GM12878 (cell line): ENCODE measurements around the gene ZNF672. TPM values are rescaled to one million over a fixed set of nuclear protein-coding genes. Genes with fewer than 3 reads are reported as not detected.

Experiments
- ATAC-seq: fragments of 200-7000 bp; cut with Tn5 transposase; 3 replicates; pipeline ENCODE4 v1.9.1; 2020; ENCODE audit warnings: mild to moderate bottlenecking, moderate library complexity
- BruUV-seq: library from RNA; stranded (reverse); fragments of 400-500 nt; replicated peaks from 2 replicates; lab custom pipeline; 2021; lab: Mats Ljungman, UMichigan
- CTCF ChIA-PET: fragments of 300-600 bp; sonication (Branson Sonifier 250); formaldehyde crosslinking; extraction: SDS; loops from one replicate; lab custom pipeline; 2021; ENCODE audit warnings: inconsistent platforms; lab: Yijun Ruan, JAX
- POLR2A ChIA-PET: fragments of 350-600 bp; formaldehyde crosslinking; extraction: SDS; loops from one replicate; lab custom pipeline; 2021; ENCODE audit warnings: inconsistent platforms; lab: Charles Lee
- RAD21 ChIA-PET: fragments of 300-600 bp; sonication (Branson Sonifier 250); formaldehyde crosslinking; loops from one replicate; lab custom pipeline; 2023; ENCODE audit warnings: antibody characterized with exemption; ENCODE audit not compliant: unreplicated experiment; lab: Charles Lee
- SMC1A ChIA-PET: fragments of 300-600 bp; sonication (Branson Sonifier 250); formaldehyde crosslinking; loops from one replicate; lab custom pipeline; 2023; ENCODE audit not compliant: unreplicated experiment, uncharacterized antibody; lab: Charles Lee
- DNase-seq: peaks from one replicate; pipeline ENCODE4 v3.0.0-alpha.2; 2011; ENCODE audit warnings: low read depth, low spot score
- FAIRE-seq: peaks from 3 replicates; lab custom pipeline; 2011; peaks lifted over from hg19 to GRCh38; lab: Jason Lieb, UNC
- H2AFZ ChIP-seq: 2 replicates; pipeline ENCODE4 v1.6.0; 2011; ENCODE audit warnings: low read depth, low read length, control low read depth; ENCODE audit not compliant: control insufficient read depth
- H3K27ac ChIP-seq: 2 replicates; pipeline ENCODE4 v1.5.1; 2011; ENCODE audit warnings: control low read depth; ENCODE audit not compliant: control insufficient read depth, insufficient read depth
- H3K27me3 ChIP-seq, 2 experiments: replicated peaks in 1 of 2; 2 replicates each; pipeline versions ENCODE4 v1.6.0 to v1.6.1; 2011; ENCODE audit warnings: low read length in 1 of 2; ENCODE audit not compliant: control insufficient read depth in 2 of 2, insufficient read depth in 2 of 2
- H3K36me3 ChIP-seq, 2 experiments: 2 replicates each; pipeline ENCODE4 v1.5.1; 2011; ENCODE audit warnings: low read length in 1 of 2; ENCODE audit not compliant: control insufficient read depth in 2 of 2, insufficient read depth in 2 of 2
- H3K4me1 ChIP-seq: 2 replicates; pipeline ENCODE4 v1.6.1; 2011; ENCODE audit warnings: mild to moderate bottlenecking, low read length, moderate library complexity, mixed read lengths; ENCODE audit not compliant: control insufficient read depth, insufficient read depth
- H3K4me2 ChIP-seq: 2 replicates; pipeline ENCODE4 v1.6.0; 2011; ENCODE audit warnings: control low read depth; ENCODE audit not compliant: control insufficient read depth, insufficient read depth
- H3K4me3 ChIP-seq: fragments of 200-600 bp; sonication (generic); 2 replicates; pipeline ENCODE4 v1.5.1; 2016
- H3K79me2 ChIP-seq: 2 replicates; pipeline ENCODE4 v1.6.0; 2011; ENCODE audit warnings: low read length; ENCODE audit not compliant: control insufficient read depth, insufficient read depth
- H3K9ac ChIP-seq: 2 replicates; pipeline ENCODE4 v1.8.0; 2011; ENCODE audit warnings: low read length, control low read depth, mixed read lengths; ENCODE audit not compliant: control insufficient read depth, insufficient read depth
- H3K9me3 ChIP-seq: replicated peaks from 3 replicates; pipeline ENCODE4 v1.5.1; 2011; ENCODE audit warnings: mild to moderate bottlenecking, low read length; ENCODE audit not compliant: control insufficient read depth, insufficient read depth
- H4K20me1 ChIP-seq: 2 replicates; pipeline ENCODE4 v1.6.0; 2011; ENCODE audit not compliant: control insufficient read depth, insufficient read depth
- BHLHE40 ChIP-seq, 2 experiments: fragments of 450-650 bp in 1 of 2; IDR thresholded peaks; 2 replicates each; pipeline ENCODE4 v1.6.1; 2011 to 2017; ENCODE audit warnings: low read depth in 2 of 2, borderline replicate concordance in 1 of 2, improper control_type of control experiment in 1 of 2, low read length in 1 of 2, mild to moderate bottlenecking in 1 of 2
- CBX5 ChIP-seq: sonication (generic); IDR thresholded peaks from 2 replicates; pipeline ENCODE4 v1.6.1; 2016; ENCODE audit warnings: low read depth, moderate library complexity, mild to moderate bottlenecking, inconsistent platforms
- CEBPB ChIP-seq, 2 experiments: fragments of 150-350 bp in 1 of 2; IDR thresholded peaks; 2 replicates each; pipeline ENCODE4 v1.6.1; 2012 to 2014; ENCODE audit warnings: low read depth in 2 of 2, low read length in 2 of 2, borderline replicate concordance in 1 of 2, inconsistent platforms in 1 of 2
- CREM ChIP-seq: IDR thresholded peaks from 2 replicates; pipeline ENCODE4 v1.6.1; 2014; ENCODE audit warnings: antibody characterized with exemption, low read depth
- EP300 ChIP-seq, 2 experiments: fragments of 150-350 bp in 1 of 2; IDR thresholded peaks; 2 replicates each; pipeline ENCODE4 v1.6.1; 2011 to 2012; ENCODE audit warnings: low read depth in 2 of 2, low read length in 2 of 2, borderline replicate concordance in 1 of 2, improper control_type of control experiment in 1 of 2, inconsistent platforms in 1 of 2; ENCODE audit not compliant: control insufficient read depth in 1 of 2
- HDGF ChIP-seq: fragments of 450-650 bp; IDR thresholded peaks from 2 replicates; pipeline ENCODE4 v1.6.1; 2016; ENCODE audit warnings: antibody characterized with exemption
- JUNB ChIP-seq: IDR thresholded peaks from 2 replicates; pipeline ENCODE4 v1.6.1; 2016; ENCODE audit warnings: antibody characterized with exemption, mild to moderate bottlenecking
- KLF5 ChIP-seq: fragments of 450-650 bp; IDR thresholded peaks from 2 replicates; pipeline ENCODE4 v1.6.1; 2014; ENCODE audit warnings: mild to moderate bottlenecking; ENCODE audit not compliant: partially characterized antibody
- MTA2 ChIP-seq: fragments of 450-650 bp; IDR thresholded peaks from 2 replicates; pipeline ENCODE4 v1.6.1; 2016; ENCODE audit warnings: low read depth, mild to moderate bottlenecking, moderate library complexity
- NFYA ChIP-seq: IDR thresholded peaks from 2 replicates; pipeline ENCODE4 v1.6.1; 2011; ENCODE audit warnings: low read depth, mild to moderate bottlenecking, low read length, improper control_type of control experiment, borderline replicate concordance
- RAD51 ChIP-seq: fragments of 450-650 bp; IDR thresholded peaks from 2 replicates; pipeline ENCODE4 v1.6.1; 2016; ENCODE audit warnings: moderate library complexity, mild to moderate bottlenecking, inconsistent platforms
- SMARCA5 ChIP-seq: fragments of 450-650 bp; IDR thresholded peaks from 2 replicates; pipeline ENCODE4 v1.6.1; 2017; ENCODE audit warnings: mild to moderate bottlenecking
- SMC3 ChIP-seq: IDR thresholded peaks from 2 replicates; pipeline ENCODE4 v1.6.1; 2011; ENCODE audit warnings: low read length, improper control_type of control experiment, borderline replicate concordance
- SRF ChIP-seq, 2 experiments: IDR thresholded peaks; 2 replicates each; pipeline ENCODE4 v1.6.1; 2011; ENCODE audit warnings: low read depth in 2 of 2, low read length in 2 of 2, mild to moderate bottlenecking in 1 of 2, moderate library complexity in 1 of 2
- TAF1 ChIP-seq: IDR thresholded peaks from 2 replicates; pipeline ENCODE4 v1.6.1; 2011; ENCODE audit warnings: mild to moderate bottlenecking, low read depth, low read length, borderline replicate concordance
- ZBTB4 ChIP-seq: fragments of 450-650 bp; formaldehyde crosslinking; IDR thresholded peaks from 2 replicates; pipeline ENCODE4 v1.4.0; 2022; ENCODE audit warnings: mild to moderate bottlenecking, moderate library complexity
- ZNF274 ChIP-seq: IDR thresholded peaks from one replicate; pipeline ENCODE4 v1.8.0; 2011; ENCODE audit not compliant: insufficient read length, insufficient read depth
- WGBS: methylation state at CpG from one replicate; pipeline ENCODE4 v1.1.6; 2016; ENCODE audit warnings: low lambda C conversion rate; ENCODE audit not compliant: insufficient replicate concordance, insufficient coverage; ENCODE audit errors: missing lambda C conversion rate; 5-methylcytosine and 5-hydroxymethylcytosine counted together
- in situ Hi-C: fragments of 300-500 bp; cut with MboI; formaldehyde crosslinking; loops from 9 replicates; pipeline ENCODE4 v1.14.3; 2018; ENCODE audit warnings: mixed read lengths
- intact Hi-C: fragments of 100-400 bp; cut with micrococcal nuclease; formaldehyde crosslinking; loops from one replicate; pipeline ENCODE4 v1.14.2; 2022; ENCODE audit not compliant: unreplicated experiment
- polyA plus RNA-seq, 11 experiments: library from polyadenylated mRNA; depleted of rRNA in 4 of 11; unstranded in 6 of 11; stranded (reverse) in 5 of 11; fragments of >200 nt; fragmentation: Nextera tagmentation in 4 of 11; fragmentation: Illumina TruSeq in 1 of 11; extraction: Ambion mirVana in 4 of 11; extraction: Trizol in 1 of 11; gene quantifications; 1 replicate in 1 of 11; 2 replicates in 10 of 11; pipeline versions ENCODE4 v1.2.1 to v1.2.3, GENCODE V29; 2011 to 2016; ENCODE audit warnings: inconsistent platforms in 2 of 11, missing spikeins in 2 of 11, low read depth in 1 of 11
- total RNA-seq, 4 experiments: library from RNA; depleted of rRNA in 3 of 4; stranded (reverse); fragments of >200 nt in 3 of 4; fragmentation: Illumina TruSeq in 1 of 4; extraction: Trizol in 1 of 4; gene quantifications; 2 replicates each; pipeline versions ENCODE4 v1.2.1 to v1.2.3, GENCODE V29; 2013 to 2021
- TF ChIP-seq, protein P1 (sequence below): IDR thresholded peaks from 2 replicates; pipeline ENCODE4 v1.6.1; 2012; ENCODE audit warnings: low read depth, low read length, improper control_type of control experiment

ZNF672 gene
- total and polyA plus RNA-seq, 10 of the 15 experiments (the other 5 are each of a cell fraction or from before 2014, with no cell fraction given) = 2.9 to 51.3 (median 39.8) TPM

GRCh38 chr1:248872752-248873408 is 34.9 kb downstream of the ZNF672 start:
- DNase-seq (peak; percentile 55), FAIRE-seq (no peak)
- no peak for TF ChIP-seq SMC3
- no peak for TF ChIP-seq ZBTB4 (CRISPR knock-in tag)
- no peak for TF ChIP-seq ZNF274
- no peak for TF ChIP-seq JUNB
- no peak for TF ChIP-seq EP300 (IDR thresholded peaks at IDR 0.05; ENCODE audit: borderline replicate concordance in 1 of 2, control insufficient read depth in 1 of 2, low read depth in 2 of 2, low read length in 2 of 2)
- no peak for TF ChIP-seq TAF1
- TF ChIP-seq CBX5 = no peak
- TF ChIP-seq HDGF = no peak
- TF ChIP-seq MTA2 = no peak
- TF ChIP-seq CREM = no peak
- TF ChIP-seq CEBPB (IDR thresholded peaks at IDR 0.05; ENCODE audit: borderline replicate concordance in 1 of 2, low read depth in 2 of 2, low read length in 2 of 2) = no peak
- TF ChIP-seq SMARCA5 = peak; percentile 79
- 0 out of 2 replicates have a peak, but pooled peaks have one; percentile 23 for TF ChIP-seq RAD51
- TF ChIP-seq BHLHE40 (IDR thresholded peaks at IDR 0.05; ENCODE audit: borderline replicate concordance in 1 of 2, low read depth in 2 of 2, low read length in 1 of 2) = peak in 1 of 2 experiments; percentile 35; a peak in 1 of 4 replicates
- TF ChIP-seq NFYA = no peak
- no peak for TF ChIP-seq SRF (IDR thresholded peaks at IDR 0.05; ENCODE audit: low read depth in 2 of 2, low read length in 2 of 2)
- peak; percentile 35 for TF ChIP-seq KLF5
- TF ChIP-seq, protein P1, sequence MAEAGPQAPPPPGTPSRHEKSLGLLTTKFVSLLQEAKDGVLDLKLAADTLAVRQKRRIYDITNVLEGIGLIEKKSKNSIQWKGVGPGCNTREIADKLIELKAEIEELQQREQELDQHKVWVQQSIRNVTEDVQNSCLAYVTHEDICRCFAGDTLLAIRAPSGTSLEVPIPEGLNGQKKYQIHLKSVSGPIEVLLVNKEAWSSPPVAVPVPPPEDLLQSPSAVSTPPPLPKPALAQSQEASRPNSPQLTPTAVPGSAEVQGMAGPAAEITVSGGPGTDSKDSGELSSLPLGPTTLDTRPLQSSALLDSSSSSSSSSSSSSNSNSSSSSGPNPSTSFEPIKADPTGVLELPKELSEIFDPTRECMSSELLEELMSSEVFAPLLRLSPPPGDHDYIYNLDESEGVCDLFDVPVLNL = no peak

More at GRCh38 chr1:248872752-248873408, 34.9 kb downstream of the ZNF672 start:
- peak overlapping the region; percentile 65 for H3K4me3 ChIP-seq
- H3K4me1 ChIP-seq = peaks cover 4% of the 10 kb centered on the region; the same call in 1 of the 2 replicates
- no peaks in the 10 kb centered on the region for H3K9me3 ChIP-seq
- H3K27ac ChIP-seq = peak overlapping the region; percentile 85
- in situ Hi-C loops = no loop called here
- intact Hi-C loops = loop anchor here (1.0 kb wide), 3 partner anchors 14 to 47 kb away; partner anchors contain the start of genes ZNF672 and ZNF692
- no peaks in the 10 kb centered on the region for H3K36me3 ChIP-seq
- ATAC-seq = peak; percentile 75
- H3K4me2 ChIP-seq = peak overlapping the region; percentile 90
- ChIA-PET SMC1A (interaction anchor here (0.8 to 3.9 kb wide), 13 partner anchors 8 to 623 kb away, joined by 3 to 24 read pairs (median 4); partner anchors contain the start of genes SH3BP5L, ZNF672 and ZNF692), POLR2A (interaction anchor here (1.0 to 2.4 kb wide), 6 partner anchors 8 to 46 kb away, joined by 3 to 22 read pairs (median 10); partner anchors contain the start of genes SH3BP5L, ZNF672 and ZNF692), RAD21 (interaction anchor here (0.8 to 2.5 kb wide), 11 partner anchors 10 to 68 kb away, joined by 3 to 12 read pairs (median 7); partner anchors contain the start of genes PGBD2, SH3BP5L, ZNF672 and ZNF692), CTCF (interaction anchor here (1.0 to 3.3 kb wide), 10 partner anchors 8 to 47 kb away, joined by 3 to 27 read pairs (median 4); partner anchors contain the start of genes PGBD2, SH3BP5L and ZNF692)
- no peaks in the 10 kb centered on the region for H4K20me1 ChIP-seq
- peak overlapping the region; percentile 87 for H3K9ac ChIP-seq
- H2AFZ ChIP-seq = peak overlapping the region; percentile 98
- no peaks in the 10 kb centered on the region for H3K27me3 ChIP-seq
- under 1% methylated on average over 31 of the region's 31 CpGs for WGBS
- no peaks in the 10 kb centered on the region for H3K79me2 ChIP-seq
- BruUV-seq = no TSS peak
